ENCODE measurements around the gene DNM3.

DNA sequence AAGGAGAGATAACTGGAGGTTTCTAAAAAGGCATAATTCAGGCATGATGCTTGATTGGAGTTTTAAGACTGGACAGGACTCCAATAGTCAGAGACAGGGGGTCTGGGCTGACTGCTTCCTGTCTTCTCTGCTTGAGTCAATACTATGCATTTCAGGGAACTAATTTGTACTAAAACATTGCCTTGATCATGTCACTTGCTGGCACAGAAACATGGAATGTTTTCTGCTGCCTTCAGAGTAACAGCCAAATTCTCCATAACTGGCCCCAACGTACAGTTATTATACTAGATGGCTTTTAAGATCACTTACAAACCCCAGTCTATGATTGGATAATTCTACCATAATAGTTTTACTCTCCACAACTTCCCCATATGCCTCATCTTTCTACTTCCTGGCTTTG, 247.0 kb downstream of the DNM3 start:
- TF ChIP-seq, protein P1, sequence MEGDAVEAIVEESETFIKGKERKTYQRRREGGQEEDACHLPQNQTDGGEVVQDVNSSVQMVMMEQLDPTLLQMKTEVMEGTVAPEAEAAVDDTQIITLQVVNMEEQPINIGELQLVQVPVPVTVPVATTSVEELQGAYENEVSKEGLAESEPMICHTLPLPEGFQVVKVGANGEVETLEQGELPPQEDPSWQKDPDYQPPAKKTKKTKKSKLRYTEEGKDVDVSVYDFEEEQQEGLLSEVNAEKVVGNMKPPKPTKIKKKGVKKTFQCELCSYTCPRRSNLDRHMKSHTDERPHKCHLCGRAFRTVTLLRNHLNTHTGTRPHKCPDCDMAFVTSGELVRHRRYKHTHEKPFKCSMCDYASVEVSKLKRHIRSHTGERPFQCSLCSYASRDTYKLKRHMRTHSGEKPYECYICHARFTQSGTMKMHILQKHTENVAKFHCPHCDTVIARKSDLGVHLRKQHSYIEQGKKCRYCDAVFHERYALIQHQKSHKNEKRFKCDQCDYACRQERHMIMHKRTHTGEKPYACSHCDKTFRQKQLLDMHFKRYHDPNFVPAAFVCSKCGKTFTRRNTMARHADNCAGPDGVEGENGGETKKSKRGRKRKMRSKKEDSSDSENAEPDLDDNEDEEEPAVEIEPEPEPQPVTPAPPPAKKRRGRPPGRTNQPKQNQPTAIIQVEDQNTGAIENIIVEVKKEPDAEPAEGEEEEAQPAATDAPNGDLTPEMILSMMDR (conservative IDR thresholded peaks at IDR 0.05; ENCODE audit: low read depth, low read length) = no peak
- no peak for TF ChIP-seq EZH2 (IDR thresholded peaks at IDR 0.05; ENCODE audit: borderline replicate concordance, low read depth, low read length, poor library complexity, severe bottlenecking)

All from A673 (cell line).